HT-29 (cell line): Measurements from ENCODE around the gene RBBP8NL. TPM values are rescaled to one million over a fixed set of nuclear protein-coding genes. Genes with fewer than 3 reads are reported as not detected.
A peak's percentile ranks its signal among the peaks of the same experiment; 100 is the strongest.
"Not testable (repeated sequence)": the region's sequence is repeated elsewhere in the genome, so short reads cannot be mapped to it uniquely, and the experiment has no call there.

Experiments used
- DNase-seq: peaks from one replicate; pipeline ENCODE4 v3.0.0-alpha.2; 2015; ENCODE audit warnings: low spot score
- total RNA-seq: library from RNA; depleted of rRNA; stranded (reverse); fragments of >200 nt; shearing (Covaris generic); gene quantifications from 2 replicates; pipeline ENCODE4 v1.2.3, GENCODE V29; 2014

RBBP8NL gene
- total RNA-seq, 1 experiment from 2014 or later, result 26.7 TPM

DNA sequence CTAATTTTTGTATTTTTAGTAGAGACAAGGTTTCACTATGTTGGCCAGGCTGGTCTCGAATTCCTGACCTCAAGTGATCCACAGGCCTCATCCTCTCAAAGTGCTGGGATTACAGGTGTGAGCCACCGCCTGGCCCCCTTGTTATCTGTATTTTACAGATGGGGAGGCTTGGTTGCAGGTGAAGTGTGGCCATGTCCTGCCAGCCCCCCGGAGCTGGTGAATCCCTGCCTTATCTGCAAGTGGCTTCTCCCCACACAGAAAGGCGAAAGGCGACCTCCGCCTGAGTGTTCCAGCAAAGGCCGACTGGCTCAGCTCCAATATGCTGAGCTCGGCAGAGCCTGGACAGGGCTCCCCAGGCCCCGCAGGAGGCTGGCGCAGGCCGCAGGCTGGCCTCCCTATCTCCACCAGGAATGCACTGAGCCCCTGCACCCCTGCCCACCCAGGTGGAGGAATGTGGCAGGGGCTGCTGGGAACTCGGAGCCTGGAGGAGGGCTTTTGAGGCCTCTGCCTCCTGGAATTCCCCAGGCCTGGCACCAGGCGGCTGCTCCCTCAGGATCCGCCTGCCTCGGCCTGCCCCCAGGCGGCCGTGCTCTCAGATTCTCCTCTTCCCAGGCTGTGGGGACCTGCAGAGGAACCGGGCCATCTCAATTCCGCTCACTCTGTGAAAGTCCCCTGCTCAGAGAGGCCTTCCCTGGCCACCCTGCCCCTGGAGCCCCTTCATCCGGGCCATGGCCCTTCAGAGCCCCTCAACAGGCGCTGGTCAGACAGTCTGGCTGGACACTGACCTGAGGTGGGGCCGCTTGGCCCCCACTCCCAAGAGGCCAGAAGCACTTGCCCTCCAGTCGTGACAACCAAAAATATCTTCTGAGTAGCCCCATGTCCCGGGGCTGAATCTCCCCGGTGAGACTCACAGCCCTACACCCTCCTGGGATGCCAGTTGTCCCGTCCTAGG is 51.0 kb downstream of the RBBP8NL start:
- peak; percentile 96 for DNase-seq

- DNase-seq, result peak; percentile 40
Observed at GRCh38 chr20:62374331-62375152, 52.8 kb downstream of the RBBP8NL start.

DNA sequence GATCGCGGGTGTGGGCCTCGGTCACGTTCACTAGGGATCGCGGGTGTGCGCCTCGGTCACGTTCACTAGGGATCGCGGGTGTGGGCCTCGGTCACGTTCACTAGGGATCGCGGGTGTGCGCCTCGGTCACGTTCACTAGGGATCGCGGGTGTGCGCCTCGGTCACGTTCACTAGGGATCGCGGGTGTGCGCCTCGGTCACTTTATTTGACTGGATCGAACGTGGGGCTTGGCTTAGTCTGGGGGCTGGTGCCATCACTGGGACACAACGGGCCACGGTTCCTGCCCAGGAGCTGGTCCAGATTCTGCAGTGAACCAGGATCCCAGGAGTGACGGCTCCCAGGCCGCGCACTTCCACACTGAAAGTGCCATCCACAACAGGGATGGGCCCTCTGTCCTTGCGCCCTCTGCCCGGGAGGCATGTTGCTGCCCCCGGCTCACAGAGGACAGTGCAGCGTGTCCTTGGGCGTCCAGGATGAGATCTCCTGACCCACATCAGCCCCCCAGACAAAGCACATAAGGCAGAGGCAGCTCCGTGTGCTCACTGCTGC is 53.6 kb downstream of the RBBP8NL start:
- not testable (repeated sequence) for DNase-seq

DNA sequence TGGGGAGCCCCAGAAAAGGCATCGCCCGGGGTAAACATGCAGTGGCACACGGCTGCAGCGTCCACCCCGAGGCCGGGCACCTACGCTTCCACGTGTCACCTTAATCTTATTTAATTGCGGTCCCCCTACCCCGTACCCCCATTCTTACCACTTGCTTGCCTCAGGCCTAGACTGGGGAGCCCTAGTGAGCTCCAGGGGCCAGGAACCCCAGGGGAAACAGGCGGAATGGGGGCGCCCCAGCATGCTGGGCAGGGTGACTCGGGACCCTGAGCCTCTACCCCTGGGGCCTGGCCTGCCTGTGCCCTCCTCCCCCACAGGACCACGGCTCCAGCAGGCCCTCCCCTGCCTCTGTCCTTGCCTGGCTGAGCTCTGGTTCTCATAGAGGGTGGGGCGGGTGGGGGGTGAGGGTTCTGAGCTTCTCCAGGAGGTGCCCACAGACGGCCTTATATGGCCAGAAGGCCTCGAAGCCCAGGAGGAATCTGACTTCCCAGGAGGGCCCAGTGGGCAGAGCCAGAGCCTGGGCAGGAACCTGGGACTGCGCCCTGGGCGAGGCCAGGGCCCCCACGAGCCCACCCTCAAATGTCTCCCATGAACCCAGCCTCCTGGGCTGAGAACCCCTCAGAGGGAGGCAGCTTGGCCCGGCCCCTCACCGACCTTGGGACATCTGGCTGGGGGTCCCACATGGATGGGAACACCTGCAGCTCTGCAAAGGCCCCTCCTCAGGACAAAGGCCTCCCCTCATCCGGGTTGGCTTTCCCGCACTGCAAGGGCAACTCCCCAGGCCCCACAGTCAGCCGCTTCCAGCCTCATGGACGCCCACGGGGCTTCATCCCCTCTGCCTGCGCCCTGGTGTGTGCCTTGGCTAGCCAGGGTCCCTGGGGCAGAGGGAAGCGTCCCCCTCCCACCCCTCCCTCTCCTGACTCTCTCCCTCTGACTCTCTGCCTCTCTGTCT is 55.0 kb downstream of the RBBP8NL start:
- DNase-seq, result no peak

- no peak for DNase-seq
Observed at GRCh38 chr20:62371588-62372041, 55.7 kb downstream of the RBBP8NL start.

GRCh38 chr20:62370807-62371587 is 56.3 kb downstream of the RBBP8NL start:
- peak; percentile 61 for DNase-seq

- DNase-seq, result peak; percentile 69
Observed at GRCh38 chr20:62370115-62370806, 57.1 kb downstream of the RBBP8NL start.

DNA sequence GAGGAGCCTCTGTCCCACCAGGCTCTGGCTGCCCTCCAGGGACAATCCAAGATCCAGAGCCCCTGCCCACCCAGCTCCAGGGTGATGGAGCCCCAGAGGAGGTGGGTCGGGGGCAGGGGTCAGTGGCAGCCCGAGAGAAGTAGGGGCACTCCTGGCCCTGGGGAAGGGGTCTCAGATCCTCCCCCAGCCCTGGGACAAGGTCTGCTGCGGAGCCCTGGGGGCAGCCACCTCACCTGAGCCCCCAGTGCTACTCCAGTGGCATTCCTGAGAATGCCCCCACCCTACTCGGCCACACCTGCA is 57.6 kb downstream of the RBBP8NL start:
- DNase-seq, result no peak

DNA sequence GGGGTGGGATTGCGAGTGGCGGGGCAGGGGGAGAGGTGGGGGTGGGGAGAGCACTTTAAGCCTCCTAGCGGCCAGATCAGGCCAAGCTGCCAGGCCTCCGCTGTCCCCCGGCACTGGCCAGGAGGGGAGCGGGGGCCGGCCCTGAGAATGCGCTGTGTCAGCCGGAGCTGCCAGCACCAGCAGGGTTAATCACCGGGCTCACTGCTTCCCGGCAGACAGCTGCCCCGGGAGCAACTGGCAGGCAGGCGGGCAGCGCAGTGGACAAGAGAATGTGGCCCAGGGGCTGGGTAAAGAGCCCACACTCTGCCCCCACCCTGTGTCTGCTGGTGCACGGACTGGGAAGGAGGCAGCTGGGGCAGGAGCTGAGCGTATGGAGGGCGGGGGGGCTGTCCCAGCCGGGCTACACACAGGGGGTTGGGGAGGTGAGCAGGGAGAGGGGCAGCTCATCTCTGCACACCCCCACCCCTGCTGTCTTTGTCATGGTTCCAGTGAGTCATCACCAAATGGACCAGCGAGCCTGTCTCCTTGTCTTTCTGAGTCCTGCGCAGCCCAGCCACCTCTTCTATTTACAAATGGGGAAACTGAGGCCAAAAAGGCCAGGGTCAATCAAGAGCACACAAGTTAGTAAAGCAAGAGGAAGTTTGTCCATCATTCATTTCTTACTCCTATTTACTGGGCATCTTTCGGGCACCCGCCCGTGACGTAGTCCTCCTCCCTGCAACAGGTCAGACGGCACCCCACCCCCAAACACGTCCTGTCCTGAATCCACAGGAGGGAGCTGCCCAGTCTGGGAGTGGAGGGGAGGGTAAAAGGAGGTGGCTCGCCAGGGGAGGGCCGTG is 58.1 kb downstream of the RBBP8NL start:
- peak; percentile 77 for DNase-seq

- peak; percentile 74 for DNase-seq
Observed at GRCh38 chr20:62368392-62368975, 58.9 kb downstream of the RBBP8NL start.

DNA sequence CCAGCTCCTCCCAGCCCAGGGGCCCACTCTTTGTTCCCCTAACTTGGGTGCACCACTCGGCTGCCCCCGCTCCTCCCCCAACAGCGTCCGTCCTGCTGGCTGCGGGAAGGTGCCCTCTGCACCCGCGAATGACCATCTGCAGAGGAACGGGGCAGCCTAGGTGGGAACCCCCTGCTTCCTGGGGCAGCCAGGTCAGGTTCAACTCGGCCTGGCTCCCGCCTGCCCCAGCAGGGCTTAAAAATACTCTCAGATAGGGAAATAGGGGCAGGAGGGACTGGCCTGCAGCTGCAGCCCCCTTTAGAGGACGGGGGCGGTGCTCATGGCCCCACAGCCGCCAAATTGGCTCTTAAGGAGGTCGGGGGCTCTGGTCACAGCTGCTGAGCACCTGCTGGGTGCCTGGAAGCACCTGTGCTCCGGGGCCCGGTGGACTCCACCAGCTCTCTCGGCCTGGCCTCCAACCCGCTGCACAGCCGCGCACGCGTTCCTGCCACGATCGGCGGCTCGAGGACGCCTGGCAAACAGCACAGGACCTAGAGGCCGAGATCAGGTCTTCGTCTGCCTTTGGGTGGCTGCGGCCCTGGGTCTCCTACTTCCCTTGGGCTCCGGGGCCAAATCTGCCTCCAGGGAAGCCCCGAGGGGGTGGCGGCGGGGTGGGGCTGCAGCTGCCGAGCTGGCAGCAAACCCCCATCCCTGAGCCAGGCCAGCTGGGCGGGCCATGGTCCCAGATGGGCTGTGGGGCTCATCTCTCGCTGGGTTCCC is 59.5 kb downstream of the RBBP8NL start:
- peak; percentile 74 for DNase-seq

DNA sequence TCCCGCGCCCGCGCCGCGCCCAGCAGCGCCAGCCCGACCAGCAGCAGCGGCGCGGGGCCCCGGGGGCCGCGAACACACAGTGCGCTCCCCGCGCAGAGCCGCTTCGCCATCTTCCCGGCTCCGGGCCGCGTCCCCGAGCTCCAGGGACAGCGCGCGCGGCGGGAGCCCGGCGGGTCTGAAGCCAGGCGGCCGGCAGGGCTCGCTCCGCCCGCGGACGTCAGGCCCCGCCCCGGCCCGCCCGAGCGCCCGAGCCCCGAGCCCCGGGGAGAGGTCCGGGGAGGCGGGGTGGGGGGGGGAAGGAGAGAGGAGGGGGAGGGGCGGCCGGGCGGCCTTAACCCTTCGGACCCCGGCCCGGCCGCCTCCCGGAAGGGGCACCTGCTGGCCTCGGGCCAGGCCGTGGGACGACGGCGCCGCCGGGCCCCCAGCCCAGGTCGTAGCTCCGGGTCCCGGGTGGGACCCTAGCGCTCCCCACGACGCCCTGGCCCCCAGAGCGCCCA is 60.2 kb downstream of the RBBP8NL start, which contains the start of gene LAMA5:
TSS of gene LAMA5 (minus strand) at position 177 of the 497 bp plus-strand sequence. CDS start at position 110, 67 bp downstream.
- peak; percentile 70 for DNase-seq

DNA sequence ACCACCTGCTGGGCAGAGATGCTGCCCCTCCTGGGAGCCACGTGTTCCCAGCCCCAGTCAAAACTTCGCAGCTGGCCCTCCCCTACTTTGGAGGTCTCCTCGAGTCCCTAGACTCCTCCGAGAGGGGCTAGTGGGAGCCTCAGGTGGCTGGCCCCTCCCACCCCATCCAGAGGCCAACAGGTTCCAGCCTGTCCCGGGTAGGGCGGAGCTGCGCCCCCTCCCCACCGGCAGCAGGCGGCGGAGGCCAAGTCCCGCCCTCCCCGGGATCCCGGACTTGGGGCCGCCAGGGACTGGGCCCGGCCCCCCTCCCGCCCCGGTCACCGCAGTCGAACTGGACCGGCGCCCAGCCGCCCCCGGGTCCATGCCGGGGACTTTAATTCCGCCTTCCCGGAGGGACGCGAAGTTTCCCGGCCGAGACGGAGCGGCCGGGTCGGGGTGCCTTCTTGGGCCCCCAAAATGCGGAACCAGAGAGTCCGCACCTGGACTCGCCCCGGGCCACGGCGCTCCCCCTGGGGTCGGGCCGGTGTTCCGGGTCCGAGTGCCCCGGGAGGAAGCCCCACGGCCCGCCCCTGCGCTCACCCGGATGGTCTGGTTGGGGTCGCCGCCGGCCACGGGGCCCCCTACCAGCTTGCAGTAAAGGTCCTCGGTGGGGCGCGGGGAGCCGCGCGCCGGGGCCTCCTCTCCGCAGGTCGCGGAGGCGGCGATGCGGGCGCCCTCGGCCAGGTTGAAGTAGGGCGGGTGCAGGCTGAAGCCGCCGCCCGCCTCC is 60.8 kb downstream of the RBBP8NL start:
- peak; percentile 68 for DNase-seq

DNA sequence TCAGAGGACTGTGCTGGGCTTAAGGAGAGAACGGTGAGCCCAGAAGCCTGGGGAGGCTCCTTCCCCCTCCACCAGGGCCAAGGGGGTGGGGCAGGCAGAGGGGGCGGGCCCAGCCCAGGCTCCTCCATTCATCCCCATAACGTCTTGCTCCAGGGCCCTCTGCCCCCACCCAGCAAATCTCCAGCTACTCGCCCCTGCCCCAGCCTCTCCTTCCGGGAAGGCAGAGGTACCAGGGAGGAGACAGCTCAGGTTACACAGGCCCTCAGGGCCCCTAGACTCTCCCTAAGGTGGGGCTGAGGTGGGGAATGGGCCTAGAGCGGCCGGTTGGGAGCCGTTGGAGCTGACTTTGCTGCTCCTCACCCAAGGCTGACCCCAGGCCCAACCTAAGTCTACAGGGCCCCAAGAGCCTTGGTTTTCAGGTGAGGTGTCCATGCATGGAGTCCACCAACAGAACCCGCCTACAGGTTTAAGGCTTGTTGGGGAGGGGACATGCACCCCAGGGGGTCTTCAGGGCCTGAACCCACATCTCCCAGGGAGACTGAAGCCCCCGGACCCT is 61.4 kb downstream of the RBBP8NL start:
- peak; percentile 89 for DNase-seq

GRCh38 chr20:62364911-62365736 is 62.2 kb downstream of the RBBP8NL start:
- DNase-seq, result peak; percentile 80
